HG03378 (cell line): ENCODE data around the gene LRRC15.

Experiments used
- ATAC-seq: cut with Tn5 transposase; IDR thresholded peaks from one replicate; pipeline ENCODE4 v1.9.1; 2021; ENCODE audit warnings: mild to moderate bottlenecking, moderate library complexity; ENCODE audit not compliant: unreplicated experiment

LRRC15 gene

GRCh38 chr3:194364652-194365434 lies 4.7 kb downstream of the LRRC15 start:
- ATAC-seq, result no peak

GRCh38 chr3:194364314-194364651 lies 5.3 kb downstream of the LRRC15 start:
- no peak for ATAC-seq

GRCh38 chr3:194360568-194360967 lies 9.0 kb downstream of the LRRC15 start:
- no peak for ATAC-seq

- no peak for ATAC-seq
These were observed 11.9 kb downstream of the LRRC15 start for GRCh38 chr3:194357681-194358080.

GRCh38 chr3:194355379-194355778 lies 14.2 kb downstream of the LRRC15 start:
- ATAC-seq, result no peak

GRCh38 chr3:194354315-194354714 lies 15.2 kb downstream of the LRRC15 start:
- ATAC-seq, result no peak

- ATAC-seq, result no peak
These were observed 16.8 kb downstream of the LRRC15 start for GRCh38 chr3:194352667-194353246.

- ATAC-seq, result no peak
These were observed 17.5 kb downstream of the LRRC15 start for GRCh38 chr3:194351952-194352536.

GRCh38 chr3:194351080-194351672 lies 18.4 kb downstream of the LRRC15 start, which contains the start of gene CPN2:
Gene CPN2 (minus strand): TSS chr3:194351328. CDS start chr3:194342702, 8,626 bp downstream.
- no peak for ATAC-seq

GRCh38 chr3:194350726-194351071 lies 18.8 kb downstream of the LRRC15 start:
- no peak for ATAC-seq

- no peak for ATAC-seq
These were observed 21.2 kb downstream of the LRRC15 start for GRCh38 chr3:194348354-194348753.

- ATAC-seq, result no peak
These were observed 22.9 kb downstream of the LRRC15 start for GRCh38 chr3:194346621-194347020.

GRCh38 chr3:194346035-194346434 lies 23.5 kb downstream of the LRRC15 start:
- ATAC-seq, result no peak

- ATAC-seq, result no peak
These were observed 25.5 kb downstream of the LRRC15 start for GRCh38 chr3:194344012-194344411.

- no peak for ATAC-seq
These were observed 26.0 kb downstream of the LRRC15 start for GRCh38 chr3:194343561-194343893.

GRCh38 chr3:194342861-194343560 lies 26.5 kb downstream of the LRRC15 start:
- no peak for ATAC-seq

GRCh38 chr3:194340757-194341400 lies 28.7 kb downstream of the LRRC15 start:
- no peak for ATAC-seq

- ATAC-seq, result no peak
These were observed 29.7 kb downstream of the LRRC15 start for GRCh38 chr3:194339840-194340239.

GRCh38 chr3:194339356-194339755 lies 30.2 kb downstream of the LRRC15 start:
- no peak for ATAC-seq

- ATAC-seq, result no peak
These were observed 31.4 kb downstream of the LRRC15 start for GRCh38 chr3:194337965-194338753.
